GM19397 (cell line): ENCODE results near the gene DCAF4.

Experiments used
- ATAC-seq: cut with Tn5 transposase; IDR thresholded peaks from one replicate; pipeline ENCODE4 v1.9.1; 2021; ENCODE audit warnings: mild to moderate bottlenecking, moderate library complexity; ENCODE audit not compliant: unreplicated experiment

DCAF4 gene, protein sequence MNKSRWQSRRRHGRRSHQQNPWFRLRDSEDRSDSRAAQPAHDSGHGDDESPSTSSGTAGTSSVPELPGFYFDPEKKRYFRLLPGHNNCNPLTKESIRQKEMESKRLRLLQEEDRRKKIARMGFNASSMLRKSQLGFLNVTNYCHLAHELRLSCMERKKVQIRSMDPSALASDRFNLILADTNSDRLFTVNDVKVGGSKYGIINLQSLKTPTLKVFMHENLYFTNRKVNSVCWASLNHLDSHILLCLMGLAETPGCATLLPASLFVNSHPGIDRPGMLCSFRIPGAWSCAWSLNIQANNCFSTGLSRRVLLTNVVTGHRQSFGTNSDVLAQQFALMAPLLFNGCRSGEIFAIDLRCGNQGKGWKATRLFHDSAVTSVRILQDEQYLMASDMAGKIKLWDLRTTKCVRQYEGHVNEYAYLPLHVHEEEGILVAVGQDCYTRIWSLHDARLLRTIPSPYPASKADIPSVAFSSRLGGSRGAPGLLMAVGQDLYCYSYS

DNA sequence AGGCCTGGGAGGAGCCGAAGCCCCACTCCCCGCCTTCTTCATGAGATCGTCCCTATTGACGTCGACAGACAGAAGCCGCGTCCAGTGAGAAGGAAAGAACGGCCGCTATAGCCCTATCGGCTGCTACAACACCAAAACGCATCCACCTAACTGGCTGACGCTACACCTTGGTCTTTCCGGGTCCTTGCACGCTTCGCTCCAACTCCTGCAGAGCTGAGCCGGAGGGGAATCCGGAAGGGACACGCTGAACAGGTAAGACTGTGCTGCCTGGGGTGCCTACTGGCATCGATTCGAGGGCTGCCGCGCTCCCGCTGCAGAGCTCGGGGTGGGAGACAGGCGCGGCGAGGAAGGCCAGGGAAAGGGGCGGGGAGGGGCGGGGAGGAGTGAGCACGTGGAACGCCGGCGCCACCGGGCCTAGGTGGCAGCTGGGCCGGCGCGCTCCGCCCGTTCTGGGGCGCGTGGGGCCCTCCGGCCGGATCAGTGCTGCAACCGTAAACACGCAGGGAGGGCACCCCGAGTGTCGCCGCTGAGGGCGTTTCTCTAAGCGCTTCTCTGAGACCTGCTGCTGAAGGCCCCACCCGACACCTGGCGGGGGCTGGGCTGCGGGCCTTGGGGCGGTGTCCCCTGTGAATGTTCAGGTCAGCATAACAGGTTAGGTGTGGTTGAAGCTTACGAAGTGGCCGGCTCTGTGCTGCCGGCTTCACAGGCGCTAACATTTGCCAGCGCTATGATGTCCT, at the start of gene DCAF4:
DCAF4 (plus strand) TSS at position 173 of the 737 bp plus-strand sequence. CDS start 11,515 bp downstream, outside the sequence.
- peak; percentile 96 for ATAC-seq

DNA sequence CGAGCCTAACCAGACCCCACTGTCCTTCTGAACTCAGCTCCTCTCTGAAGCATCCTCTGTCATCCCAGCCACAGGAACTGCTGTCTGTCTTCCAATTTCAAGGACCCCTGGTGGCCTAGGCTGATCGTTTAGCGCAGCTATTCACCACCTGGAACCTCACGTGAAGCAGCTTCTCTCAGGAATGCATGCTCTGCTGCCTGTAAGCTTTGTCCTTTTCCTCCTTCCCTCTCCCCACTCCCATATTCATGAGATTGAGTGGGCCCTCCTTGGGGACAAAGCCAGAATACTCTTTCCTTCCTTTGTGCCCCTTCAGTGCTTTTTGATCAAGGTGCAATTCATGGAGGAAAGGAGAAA, 49.6 kb upstream of the DCAF4 start:
- no peak for ATAC-seq

DNA sequence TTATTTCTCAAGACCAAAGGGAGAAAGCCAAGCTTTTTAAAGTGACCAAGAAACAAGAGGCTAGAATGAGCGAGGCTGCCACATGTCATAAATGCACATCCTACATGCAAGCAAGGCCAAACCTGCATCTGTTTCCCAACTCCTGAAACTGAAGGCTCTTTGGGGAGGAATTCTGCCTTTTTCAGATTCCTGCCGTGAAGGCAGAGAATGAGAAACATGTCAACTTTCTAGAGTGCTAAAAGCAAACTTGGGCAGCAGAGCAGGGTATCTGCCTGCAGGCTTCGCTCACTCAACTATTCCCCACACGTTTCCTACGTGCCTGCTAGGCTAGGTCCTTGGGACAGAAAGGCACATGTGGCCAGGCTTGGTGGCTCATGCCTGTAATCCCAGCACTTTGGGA, 47.5 kb upstream of the DCAF4 start:
- no peak for ATAC-seq

DNA sequence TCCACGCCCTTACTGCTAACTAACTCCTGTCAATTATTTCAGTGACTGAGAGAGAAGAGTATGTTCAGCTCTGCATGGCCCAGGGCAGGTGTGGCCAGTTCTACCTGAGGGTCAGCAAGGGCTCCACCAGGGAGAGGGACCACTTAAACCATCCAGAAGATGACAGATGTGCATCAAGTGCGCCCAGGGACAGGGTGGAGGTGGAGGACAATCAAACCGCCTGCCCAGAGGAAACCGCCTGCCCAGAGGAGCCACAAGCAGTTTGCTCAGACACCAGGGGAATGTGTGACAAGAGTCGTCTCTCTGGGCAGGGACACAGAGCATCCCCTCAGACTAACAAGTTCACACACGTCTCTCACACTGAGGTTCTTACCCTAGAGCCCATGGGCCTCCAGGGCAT, 46.8 kb upstream of the DCAF4 start:
- no peak for ATAC-seq

DNA sequence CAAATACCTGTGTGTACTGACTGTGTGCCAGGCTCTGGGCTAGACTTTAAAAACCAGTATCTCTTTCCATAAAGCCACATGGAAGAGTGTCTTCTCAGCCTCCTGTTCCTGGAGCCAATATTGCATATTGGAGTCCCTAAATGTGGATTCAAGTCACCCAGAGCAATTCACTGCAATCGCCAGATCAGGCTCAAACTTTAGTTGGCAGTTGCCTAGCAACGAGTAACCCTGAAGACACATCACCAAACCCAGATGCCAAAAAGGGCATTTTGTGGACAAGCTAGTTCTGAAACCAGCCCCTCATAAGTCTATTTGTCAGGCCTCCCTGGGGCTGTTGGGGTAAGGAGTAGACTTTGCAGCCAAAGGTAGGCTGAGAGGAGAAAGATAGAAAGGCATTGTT, 46.1 kb upstream of the DCAF4 start:
- no peak for ATAC-seq

DNA sequence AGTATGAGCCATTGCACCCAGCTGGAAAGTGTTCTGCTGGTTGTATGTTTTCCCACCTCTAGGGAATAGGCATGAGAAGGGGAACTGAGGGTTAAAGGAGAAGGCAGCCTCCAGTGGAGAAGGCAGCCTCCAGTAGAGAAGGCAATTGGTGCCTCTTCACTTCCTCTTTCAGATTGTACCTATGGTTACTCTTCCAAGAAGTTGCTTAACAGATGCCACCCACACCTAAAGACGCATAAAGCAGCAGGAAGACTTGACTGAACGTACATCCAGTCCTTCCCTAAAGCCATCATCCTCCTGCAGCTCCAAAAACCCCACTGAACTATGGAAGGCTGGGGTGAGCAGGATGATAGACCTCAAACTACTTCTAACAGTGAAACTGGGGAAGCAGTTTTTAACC, 45.4 kb upstream of the DCAF4 start:
- ATAC-seq: no peak

DNA sequence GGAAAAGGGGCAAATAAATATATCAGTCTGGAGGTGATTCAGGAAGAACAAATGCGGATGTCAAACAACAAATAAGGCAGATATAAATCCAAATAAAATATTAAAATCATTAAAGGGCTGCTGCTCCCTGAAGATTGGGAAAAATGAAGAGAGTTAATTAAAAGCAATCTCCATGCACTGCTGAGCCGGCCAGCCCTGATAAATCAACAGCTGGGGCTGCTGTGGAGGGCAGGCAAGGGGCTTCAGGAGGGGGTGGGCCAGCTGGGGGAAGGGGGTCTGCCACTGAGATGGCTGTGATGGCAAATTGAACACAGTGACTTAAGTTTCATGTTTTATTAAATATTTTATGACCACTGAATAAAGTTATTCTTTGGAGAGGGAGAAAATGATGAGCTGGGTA, 44.7 kb upstream of the DCAF4 start:
- no peak for ATAC-seq

DNA sequence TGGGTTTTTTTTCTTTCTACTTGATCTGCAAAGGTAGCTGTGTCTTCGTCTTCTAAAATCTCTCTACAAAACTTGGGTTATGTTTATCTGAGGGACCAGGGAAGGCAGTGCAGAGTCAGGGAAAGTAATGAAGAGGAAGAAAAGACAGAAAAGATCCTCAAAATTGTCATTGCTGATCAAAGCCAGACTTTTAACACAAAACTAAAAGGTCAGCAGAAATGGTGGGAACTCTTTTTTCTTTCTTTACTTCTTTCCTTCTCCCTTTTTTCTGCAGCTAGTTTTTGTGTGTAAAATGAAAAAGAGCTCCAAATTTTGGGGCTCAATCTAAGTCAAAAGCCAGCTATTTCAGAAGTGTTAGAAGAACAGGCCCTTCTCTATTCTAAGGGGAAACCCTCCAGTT, 44.2 kb upstream of the DCAF4 start:
- ATAC-seq: no peak

DNA sequence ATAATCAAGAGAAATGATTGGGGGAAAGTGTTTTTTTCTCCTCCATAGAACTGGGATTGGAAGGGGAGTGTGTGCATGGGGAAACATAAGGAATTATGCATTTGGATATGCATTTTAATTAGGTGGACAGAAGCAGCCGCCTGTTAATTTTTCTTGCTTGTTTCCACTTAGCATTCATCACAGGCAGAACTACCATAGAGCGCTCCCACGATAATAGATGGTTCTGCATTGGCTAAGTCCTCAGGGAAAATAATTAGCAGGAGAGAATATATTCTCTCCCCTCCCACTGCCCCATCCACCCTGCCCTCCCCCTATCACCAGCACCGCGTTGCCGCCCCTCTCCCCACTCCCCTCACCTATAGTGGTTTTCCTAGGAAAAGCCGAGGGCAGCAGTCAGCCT, 43.8 kb upstream of the DCAF4 start:
- ATAC-seq: no peak

DNA sequence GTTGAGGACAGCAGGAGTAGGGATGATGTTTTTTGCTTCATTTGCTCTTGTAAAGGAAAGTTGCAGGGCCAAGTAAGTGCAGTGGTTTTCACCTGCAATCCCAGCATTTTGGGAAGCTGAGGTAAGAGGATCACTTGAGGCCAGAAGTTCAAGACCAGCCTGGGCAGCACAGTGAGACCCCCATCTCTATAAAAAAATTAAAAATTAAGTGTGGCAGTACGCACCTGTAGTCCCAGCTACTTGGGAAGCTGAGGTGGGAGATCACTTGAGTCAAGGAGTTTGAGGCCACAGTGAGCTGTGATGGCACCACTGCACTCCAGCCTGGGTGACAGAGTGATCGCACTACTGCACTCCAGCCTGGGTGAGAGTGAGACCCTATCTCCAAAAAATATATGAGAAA, 43.2 kb upstream of the DCAF4 start:
- no peak for ATAC-seq

DNA sequence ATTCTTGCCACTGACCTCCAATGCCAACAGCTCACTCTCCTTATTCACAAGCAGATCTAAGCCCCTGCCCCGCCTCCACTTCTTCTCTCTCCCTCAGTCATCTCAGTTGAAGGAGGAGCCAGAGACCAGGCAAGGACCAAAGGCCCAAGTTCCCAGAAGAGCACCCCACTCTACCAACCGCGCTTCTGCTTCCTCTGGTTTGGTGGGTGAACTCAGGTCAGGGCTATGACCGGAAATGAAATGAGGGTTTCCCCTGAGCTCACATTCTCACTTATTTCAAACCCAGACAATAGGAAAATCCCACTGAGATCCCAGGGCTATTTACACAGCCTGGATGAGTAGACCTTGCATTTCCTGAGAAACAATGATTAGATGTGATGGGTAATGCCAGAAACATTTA, 42.3 kb upstream of the DCAF4 start:
- ATAC-seq: no peak

DNA sequence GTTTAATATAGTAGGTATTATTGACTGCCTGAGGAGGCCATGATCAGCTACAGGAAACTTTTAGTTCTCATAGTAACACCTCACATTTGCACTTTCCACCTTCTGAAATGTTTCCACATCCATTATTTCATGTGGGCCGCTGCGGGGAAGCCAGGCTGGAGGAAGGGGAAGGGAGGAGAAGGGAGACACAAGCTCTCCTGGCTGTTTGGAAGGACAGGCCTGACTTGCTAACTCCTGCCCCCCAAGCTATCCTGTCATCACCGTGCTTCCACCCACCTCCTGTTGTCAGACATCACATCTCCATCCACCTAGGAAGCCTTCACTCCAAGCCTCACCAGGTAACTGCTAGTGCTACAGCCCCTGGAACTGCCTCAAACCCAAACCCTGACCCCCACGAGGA, 41.9 kb upstream of the DCAF4 start:
- no peak for ATAC-seq

DNA sequence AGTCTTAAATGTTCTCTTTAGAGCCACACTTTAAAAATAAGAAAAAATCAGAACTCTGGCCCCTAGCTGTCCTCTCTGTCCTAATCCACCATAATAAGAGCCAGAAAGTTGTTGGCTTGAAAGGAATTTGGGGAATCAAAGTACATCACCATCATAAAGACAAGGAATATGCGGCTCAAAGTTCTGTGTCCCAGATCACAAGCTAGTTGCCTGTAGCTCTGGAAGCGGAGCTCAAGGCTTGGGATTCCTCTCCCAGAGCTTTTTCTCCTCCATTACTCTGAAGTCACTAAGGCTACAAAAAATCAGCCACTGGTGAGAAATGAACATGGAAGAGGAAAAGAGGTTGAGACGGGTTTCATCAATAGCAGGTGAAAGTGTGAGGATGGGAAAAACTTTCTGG, 38.8 kb upstream of the DCAF4 start:
- ATAC-seq: no peak

DNA sequence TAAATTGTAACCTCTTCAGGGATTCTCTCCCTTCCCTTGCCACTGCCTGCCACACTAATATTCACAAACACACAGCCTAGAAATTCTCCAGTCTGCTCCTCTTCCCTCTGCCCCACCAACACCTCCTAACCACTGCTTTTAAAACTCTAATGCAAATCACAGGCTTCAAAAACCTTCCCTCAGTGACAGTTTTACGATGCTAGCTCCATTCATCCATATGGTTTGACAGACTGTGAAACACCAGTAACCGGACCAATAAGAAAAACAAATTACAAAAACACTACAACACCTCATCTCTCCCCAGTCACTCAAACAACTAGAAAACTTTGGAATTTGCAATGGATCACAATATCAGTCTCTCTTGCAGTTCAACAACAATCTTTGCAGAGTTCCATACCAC, 38.1 kb upstream of the DCAF4 start:
- no peak for ATAC-seq

DNA sequence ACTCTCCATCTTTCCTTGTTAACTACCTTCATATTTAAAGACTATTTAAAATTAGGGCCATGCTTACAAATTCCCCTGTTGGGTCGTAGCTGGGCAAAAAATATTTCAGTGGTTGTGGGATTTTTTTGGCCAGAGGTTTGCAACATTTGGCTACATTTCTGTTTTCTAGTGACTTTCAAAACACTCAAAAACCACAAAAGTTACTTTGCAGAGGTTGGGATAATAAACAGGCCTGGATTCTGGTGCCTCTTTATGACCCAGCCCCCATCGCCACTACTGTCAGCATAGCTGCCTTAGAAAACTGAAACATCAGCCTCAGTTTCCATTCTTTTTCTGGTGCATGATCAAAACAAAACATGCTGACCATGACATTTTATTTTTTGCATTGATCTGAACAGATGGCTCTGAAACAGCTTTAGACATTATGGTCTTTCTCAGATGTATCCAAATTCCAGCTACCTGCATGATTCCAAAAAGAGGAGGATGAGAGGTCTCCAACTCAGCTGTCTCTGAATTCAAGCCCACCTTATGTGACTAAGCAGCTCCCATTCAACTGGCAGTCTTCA, 37.5 kb upstream of the DCAF4 start:
- ATAC-seq: no peak

DNA sequence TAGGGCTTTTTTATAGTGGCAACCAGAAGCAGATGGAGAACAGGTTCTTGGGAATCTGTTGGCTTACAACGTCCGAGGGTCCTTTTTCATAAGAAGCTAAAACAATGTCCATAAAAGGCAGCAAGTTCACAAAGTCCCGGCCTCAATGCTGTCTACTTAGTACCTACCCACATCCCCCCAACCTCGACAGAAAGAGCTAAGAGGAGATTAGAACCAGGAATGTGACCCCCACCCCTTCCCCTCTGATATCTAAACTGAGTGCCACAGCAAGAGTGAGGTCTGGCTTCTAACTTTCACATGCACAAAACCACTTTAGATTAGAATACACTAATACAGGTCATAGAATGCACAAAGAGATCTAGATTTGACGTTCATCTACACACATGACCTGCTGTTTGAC, 36.9 kb upstream of the DCAF4 start:
- ATAC-seq: no peak

DNA sequence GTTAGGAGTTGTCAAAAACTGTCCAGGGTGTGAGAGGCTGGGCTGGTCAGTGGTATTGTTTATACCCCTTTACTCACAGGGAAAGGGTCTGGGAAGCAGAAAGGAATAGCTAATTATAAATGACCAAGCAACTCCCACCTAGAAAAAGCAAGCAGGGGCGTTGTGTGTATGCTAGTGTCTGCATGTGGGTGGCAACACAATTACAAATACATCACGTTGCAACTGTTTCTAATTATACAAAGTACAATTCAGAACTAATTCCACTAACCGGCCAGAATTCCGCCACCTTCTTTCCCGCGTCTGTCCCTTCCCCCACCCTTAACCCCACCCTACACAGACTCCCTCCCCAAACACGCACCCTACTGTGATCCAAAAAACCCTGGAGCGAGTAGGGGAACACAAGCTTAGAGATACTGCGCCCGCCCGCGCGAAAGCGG, 34.6 kb upstream of the DCAF4 start:
- ATAC-seq: no peak

DNA sequence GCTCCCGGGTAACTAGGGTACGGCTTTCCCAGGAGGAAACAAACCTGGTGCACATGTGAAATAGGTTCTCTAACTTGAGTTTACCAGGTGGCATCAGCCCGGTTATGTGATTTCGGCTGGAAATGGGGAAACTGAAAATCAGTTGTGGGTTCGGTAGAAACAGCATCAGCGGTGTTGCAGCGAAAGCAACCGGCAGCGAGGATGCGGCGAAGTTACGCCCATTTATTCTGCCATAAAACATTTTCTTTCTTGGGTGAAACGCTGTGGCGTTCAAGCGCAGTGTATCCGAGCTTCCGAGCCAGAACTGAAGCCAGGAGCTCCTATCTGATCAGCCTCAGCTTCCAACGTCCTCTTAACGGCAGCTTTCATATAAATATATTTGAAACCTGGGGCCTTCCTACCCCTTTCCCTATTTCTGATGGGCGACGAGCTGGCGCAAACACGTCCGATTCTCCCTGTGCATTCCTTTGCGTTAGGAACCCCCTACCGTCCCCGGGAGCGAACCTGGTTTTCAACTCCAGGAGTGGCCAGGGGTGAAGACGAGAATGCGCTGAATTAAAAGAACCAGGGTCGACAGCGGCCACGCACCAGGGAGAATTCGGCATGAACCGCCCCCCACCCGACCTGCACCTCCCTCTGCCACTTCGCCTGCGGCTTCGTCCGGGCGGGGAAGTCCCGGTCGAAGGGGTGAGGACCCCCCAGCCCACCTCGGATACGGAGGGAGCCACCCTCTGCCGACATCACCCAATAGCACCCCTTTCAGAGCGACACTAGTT, 34.0 kb upstream of the DCAF4 start:
- ATAC-seq: no peak

DNA sequence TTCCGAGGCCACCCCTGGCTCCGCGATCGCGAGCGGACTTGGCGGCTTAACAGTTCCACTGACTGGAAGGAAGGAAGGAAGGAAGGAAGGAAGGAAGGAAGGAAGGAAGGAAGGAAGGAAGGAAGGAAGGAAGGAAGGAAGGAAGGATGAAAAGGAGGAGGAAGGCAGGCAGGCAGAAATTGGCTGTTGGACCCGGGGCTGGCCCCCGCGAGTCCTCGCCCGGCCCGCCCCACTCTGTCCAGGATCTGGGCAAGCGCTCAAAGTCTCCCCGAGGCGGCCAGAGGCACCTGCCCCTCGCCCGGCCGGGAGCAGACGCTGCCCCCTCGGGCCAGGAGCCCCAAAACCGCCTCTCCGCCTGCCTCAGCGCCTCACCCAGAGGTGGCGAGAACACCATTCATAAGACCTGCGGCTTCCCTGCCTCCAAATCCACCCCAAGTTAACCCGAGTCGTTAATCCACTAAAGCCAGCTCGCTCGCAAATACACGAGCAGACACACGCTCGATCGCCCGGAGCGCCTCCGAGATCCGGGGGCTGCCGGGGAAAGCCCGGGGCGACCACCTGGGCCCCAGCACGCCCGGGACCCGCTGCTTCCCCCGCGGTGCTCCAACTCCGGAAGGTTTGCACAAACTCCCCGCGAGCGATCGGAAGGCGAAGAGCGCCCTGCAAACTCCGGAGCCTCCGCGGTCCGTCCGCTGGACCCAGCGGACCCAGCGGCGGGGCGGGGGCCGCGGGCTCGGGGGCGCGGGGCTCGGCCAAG, 33.2 kb upstream of the DCAF4 start:
- ATAC-seq: peak; percentile 16

DNA sequence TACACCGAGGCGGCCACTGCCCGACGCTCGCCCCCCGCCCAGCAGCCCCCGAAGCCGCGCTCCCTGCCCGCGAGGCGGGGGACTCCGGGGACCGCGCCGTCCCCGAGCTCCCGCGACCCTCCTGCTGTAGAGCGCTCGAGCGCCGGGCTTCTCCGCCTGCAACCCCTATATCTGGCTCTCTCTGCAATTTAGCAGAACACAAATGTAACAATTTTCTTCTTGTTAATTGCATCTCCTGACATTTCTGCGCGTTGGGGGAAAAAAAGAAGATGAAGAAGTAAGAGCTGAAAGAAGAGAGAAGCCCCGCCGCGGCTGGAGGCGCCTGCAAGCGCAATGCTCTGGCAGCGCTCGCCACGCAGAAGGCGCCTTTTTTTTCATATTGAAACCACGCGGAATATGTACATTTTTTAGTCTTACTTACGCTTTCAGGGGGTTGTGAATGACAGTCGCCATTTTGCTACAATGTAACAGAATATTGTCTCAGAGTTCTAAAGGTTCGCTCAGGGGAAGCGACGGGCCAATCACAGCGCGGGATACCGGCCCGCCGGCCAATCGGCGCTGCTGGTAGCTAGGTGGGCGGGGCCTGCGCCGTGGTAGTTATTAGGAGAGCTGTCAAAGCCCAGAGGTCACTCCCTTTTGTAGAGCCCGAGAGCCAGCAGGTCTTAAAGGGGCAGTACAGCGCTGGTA, 32.5 kb upstream of the DCAF4 start, which contains the start of gene DPF3:
DPF3 (minus strand) TSS at position 466 of the 687 bp plus-strand sequence; CDS start at position 453, 13 bp downstream.
- peak; percentile 99 for ATAC-seq
